Activated naive CD8-positive, alpha-beta T cell treated with anti-CD3 and anti-CD28 coated beads, Interleukin-2, amount 50 U/mL, for 16 hours (primary cell): ENCODE data around the gene BRINP1.

ENCODE experiments used
- DNase-seq: peaks from one replicate; pipeline ENCODE4 v3.0.0-alpha.2; 2020; ENCODE audit warnings: low read depth, low spot score

BRINP1 gene

GRCh38 chr9:119282476-119283077 lies 86.7 kb downstream of the BRINP1 start:
- DNase-seq, result no peak

- no peak for DNase-seq
These were observed 88.3 kb downstream of the BRINP1 start for GRCh38 chr9:119280740-119281485.

GRCh38 chr9:119278171-119278570 lies 91.1 kb downstream of the BRINP1 start:
- DNase-seq, result no peak

GRCh38 chr9:119273984-119274665 lies 95.1 kb downstream of the BRINP1 start:
- no peak for DNase-seq

GRCh38 chr9:119273325-119273904 lies 95.8 kb downstream of the BRINP1 start:
- no peak for DNase-seq

- no peak for DNase-seq
These were observed 96.6 kb downstream of the BRINP1 start for GRCh38 chr9:119272500-119273211.

GRCh38 chr9:119268985-119269384 lies 100.2 kb downstream of the BRINP1 start:
- DNase-seq, result no peak

- DNase-seq, result no peak
These were observed 105.1 kb downstream of the BRINP1 start for GRCh38 chr9:119264165-119264564.

GRCh38 chr9:119257592-119257991 lies 111.6 kb downstream of the BRINP1 start:
- DNase-seq, result no peak

GRCh38 chr9:119255116-119255515 lies 114.1 kb downstream of the BRINP1 start:
- DNase-seq, result no peak

- no peak for DNase-seq
These were observed 116.5 kb downstream of the BRINP1 start for GRCh38 chr9:119252671-119253299.

GRCh38 chr9:119251936-119252335 lies 117.3 kb downstream of the BRINP1 start:
- DNase-seq, result no peak

- DNase-seq, result no peak
These were observed 118.5 kb downstream of the BRINP1 start for GRCh38 chr9:119250730-119251129.

GRCh38 chr9:119240546-119240945 lies 128.7 kb downstream of the BRINP1 start:
- no peak for DNase-seq

GRCh38 chr9:119234636-119235035 lies 134.6 kb downstream of the BRINP1 start:
- DNase-seq, result no peak

GRCh38 chr9:119227422-119227821 lies 141.8 kb downstream of the BRINP1 start:
- DNase-seq, result no peak

- DNase-seq, result no peak
These were observed 144.8 kb downstream of the BRINP1 start for GRCh38 chr9:119224431-119224830.

GRCh38 chr9:119221276-119221675 lies 148.0 kb downstream of the BRINP1 start:
- DNase-seq, result no peak

GRCh38 chr9:119218293-119218692 lies 150.9 kb downstream of the BRINP1 start:
- no peak for DNase-seq

- DNase-seq, result no peak
These were observed 152.4 kb downstream of the BRINP1 start for GRCh38 chr9:119216651-119217331.

GRCh38 chr9:119215651-119216050 lies 153.6 kb downstream of the BRINP1 start:
- no peak for DNase-seq
